HUES6 (cell line): ENCODE data around the gene MALL.
"Not testable (repeated sequence)": the region's sequence is repeated elsewhere in the genome, so short reads cannot be mapped to it uniquely, and the experiment has no call there.

ENCODE experiments used
- H3K27ac ChIP-seq: 2 replicates; pipeline ENCODE4 v1.7.0; 2013; ENCODE audit warnings: low read depth, mild to moderate bottlenecking, low read length, inconsistent platforms
- H3K27me3 ChIP-seq: 2 replicates; pipeline ENCODE4 v1.6.1; 2013; ENCODE audit warnings: low read length; ENCODE audit not compliant: control insufficient read depth, insufficient read depth
- H3K36me3 ChIP-seq: 2 replicates; pipeline ENCODE4 v1.6.1; 2013; ENCODE audit warnings: low read length; ENCODE audit not compliant: control insufficient read depth, insufficient read depth
- H3K4me1 ChIP-seq: 2 replicates; pipeline ENCODE4 v1.6.1; 2013; ENCODE audit warnings: low read length; ENCODE audit not compliant: control insufficient read depth, insufficient read depth
- H3K4me3 ChIP-seq: 2 replicates; pipeline ENCODE4 v1.5.1; 2013; ENCODE audit warnings: low read depth, low read length
- H3K9ac ChIP-seq: one replicate; pipeline ENCODE4 v1.6.1; 2013; ENCODE audit warnings: mild to moderate bottlenecking, low read length
- H3K9me3 ChIP-seq: 2 replicates; pipeline ENCODE4 v1.6.1; 2013; ENCODE audit warnings: low read depth, low read length; ENCODE audit not compliant: control insufficient read depth, insufficient read depth

The MALL gene

DNA sequence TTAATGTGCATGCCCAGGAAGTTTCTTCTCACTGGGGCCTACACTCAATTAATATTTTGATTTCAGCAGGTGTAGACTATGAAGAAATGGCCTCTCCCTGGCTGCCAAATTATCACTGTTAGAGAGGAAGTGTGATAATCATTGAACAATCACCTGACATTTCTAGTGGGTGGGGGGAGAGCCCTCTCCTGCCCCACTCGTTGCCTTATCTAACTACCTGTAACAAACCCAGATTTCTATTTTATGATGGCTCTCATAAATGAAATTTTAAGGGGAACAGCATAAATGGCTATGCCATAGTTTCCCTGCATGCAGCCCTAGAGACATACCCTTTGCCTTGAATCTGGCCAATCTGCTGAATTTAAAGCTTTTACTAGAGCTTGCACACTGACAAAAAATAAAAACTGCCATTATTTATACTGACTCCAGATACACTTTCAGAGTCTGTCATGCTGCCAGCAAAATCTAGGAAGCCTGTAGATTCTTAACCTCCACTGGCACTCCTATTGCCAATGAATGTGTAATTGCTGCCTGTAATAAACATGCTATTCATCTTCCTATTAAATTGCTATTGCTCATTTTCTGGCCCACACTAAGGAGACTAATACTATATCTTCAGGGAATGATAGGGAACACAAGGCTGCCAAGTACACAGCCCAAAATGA, 55.8 kb downstream of the MALL start:
- H3K9ac ChIP-seq, H3K27me3 ChIP-seq, H3K4me3 ChIP-seq, H3K36me3 ChIP-seq, H3K4me1 ChIP-seq, H3K9me3 ChIP-seq, H3K27ac ChIP-seq: not testable (repeated sequence)

DNA sequence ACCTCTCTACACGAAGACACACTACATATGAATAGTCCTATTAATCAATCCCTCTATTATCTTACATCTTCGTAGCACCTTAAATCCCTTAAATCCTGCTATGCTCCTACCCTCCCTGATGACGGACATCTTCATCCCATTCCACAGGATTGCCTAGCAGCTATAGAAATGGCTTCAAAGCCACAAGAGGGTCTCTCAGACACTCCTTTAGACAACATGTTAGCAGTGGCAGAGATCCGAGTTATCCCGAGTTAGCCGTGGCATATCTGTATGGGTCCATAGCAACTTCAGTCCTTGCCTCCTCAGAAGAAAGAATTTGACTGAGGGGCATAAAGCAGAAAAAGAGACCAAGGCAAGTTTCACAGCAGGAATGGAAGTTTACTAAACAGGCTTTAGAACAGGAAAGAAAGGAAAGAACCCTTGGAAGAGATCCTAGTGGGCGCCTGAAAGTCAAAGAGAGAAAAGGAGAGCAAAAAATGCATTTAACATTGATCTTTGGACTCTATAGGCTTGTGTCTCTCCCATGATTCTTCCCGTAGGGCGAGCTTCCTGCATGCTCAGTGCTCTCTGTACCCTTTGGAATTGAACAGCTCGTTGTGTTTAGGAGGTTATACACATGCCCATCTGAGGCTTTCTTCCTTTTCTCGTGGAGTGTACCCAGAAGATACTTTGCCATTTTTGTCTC, 56.5 kb downstream of the MALL start:
- not testable (repeated sequence) for H3K36me3 ChIP-seq, H3K4me1 ChIP-seq, H3K9me3 ChIP-seq, H3K27ac ChIP-seq, H3K9ac ChIP-seq, H3K27me3 ChIP-seq, H3K4me3 ChIP-seq

DNA sequence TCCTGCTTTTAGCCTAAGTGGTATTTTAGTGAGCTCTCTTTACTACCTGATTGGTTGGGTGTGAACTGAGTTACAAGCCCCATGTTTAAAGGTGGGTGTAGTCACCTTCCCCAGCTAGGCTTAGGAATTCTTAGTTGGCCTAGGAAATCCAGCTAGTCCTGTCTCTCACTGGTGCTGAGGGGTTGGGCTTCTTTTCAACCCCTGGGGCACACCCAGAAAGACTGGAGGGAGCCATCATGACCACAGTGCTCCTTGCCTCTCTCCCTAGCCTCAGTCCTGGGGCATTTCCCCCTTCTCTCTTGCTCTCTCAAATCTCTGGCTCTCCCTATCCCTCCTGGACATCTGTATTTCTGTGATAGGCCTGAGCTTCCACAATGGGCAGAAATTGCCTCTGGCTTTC, 57.6 kb downstream of the MALL start:
- not testable (repeated sequence) for H3K36me3 ChIP-seq, H3K9me3 ChIP-seq

DNA sequence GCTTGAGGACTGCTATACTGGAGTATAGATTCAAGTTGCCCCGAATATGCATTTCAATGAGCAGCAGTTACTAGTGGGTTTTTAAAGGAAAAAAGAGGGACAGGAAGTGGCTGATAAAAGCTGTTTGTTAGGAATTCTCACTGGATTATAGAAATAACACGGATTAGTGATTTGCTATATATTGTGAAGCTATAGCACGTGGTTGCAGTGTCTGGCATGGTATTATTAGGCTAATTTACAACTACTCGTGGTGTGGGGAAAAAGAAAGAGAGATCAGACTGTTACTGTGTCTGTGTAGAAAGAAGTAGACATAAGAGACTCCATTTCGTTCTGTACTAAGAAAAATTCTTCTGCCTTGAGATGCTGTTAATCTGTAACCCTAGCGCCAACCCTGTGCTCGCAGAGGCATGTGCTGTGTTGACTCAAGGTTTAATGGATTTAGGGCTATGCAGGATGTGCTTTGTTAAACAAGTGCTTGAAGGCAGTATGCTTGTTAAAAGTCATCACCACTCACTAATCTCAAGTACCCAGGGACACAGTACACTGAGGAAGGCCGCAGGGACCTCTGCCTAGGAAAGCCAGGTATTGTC, 59.7 kb downstream of the MALL start:
- H3K27ac ChIP-seq, H3K36me3 ChIP-seq, H3K27me3 ChIP-seq, H3K9ac ChIP-seq, H3K4me1 ChIP-seq, H3K9me3 ChIP-seq, H3K4me3 ChIP-seq: not testable (repeated sequence)

More for the DNA sequence above, 57.6 kb downstream of the MALL start:
- H3K9ac ChIP-seq, H3K27me3 ChIP-seq, H3K4me3 ChIP-seq, H3K27ac ChIP-seq, H3K4me1 ChIP-seq: not testable (repeated sequence)

DNA sequence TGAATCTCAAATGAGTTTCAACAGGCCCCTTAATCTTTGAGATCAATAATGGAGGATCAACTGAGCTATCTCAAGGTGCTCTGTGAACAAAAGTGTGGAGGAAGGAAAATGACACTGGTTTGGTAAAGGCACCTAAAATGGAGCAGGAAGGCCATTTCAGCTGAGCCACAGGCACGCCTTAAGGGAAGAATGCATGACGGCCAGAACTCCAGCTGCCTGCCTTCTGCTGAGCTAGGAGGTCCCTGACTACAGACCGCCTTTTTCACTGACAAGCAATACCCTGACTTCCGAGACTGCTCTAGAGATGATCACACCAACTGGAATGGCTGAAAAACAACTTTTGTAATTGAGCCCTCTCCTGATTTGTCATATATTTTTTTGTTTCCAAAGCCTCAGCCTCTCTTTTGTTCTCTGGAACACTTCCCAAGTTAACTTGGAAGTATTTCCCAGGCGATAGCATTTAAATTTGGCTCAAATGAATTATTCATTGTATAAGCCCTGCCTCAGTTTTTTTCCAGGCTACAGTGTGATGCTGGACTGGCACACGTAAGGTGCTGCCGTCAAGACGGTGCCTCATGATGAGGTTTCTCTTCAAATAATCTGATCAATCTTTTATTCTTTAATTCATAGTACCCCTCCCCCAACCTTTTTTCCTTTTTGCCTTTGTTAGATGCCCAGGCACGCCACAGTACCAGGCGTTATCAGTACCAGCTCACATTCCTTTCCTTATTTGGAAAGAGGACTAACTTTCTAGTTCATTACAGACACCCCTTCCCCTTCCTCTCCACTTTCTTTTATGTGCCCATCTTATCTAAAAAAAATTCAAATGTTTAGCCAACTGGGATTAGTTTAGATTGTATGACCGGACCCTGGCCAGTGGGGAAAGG, 60.9 kb downstream of the MALL start:
- not testable (repeated sequence) for H3K36me3 ChIP-seq, H3K4me3 ChIP-seq, H3K9me3 ChIP-seq, H3K27me3 ChIP-seq, H3K27ac ChIP-seq, H3K4me1 ChIP-seq
- peak overlapping the region; percentile 25 for H3K9ac ChIP-seq

DNA sequence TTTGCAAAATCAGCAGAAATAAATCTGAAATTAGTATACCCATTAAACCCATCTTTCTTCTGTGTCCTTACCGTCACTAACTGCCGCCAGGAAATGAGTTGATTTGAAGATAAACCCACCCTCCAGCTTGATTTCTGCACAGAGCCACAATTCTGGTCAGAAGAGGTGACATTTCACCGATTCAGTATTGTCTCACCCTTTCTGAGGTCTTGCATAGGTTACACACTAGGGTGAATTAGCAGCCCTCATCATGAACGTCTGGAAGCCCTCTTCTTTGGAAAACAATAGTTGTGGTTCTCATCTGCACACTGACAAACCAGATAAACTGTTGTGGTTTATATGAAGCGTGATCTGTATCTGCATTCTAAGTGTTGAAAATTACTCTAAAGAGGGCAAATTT, 61.9 kb downstream of the MALL start:
- H3K27ac ChIP-seq = not testable (repeated sequence)

DNA sequence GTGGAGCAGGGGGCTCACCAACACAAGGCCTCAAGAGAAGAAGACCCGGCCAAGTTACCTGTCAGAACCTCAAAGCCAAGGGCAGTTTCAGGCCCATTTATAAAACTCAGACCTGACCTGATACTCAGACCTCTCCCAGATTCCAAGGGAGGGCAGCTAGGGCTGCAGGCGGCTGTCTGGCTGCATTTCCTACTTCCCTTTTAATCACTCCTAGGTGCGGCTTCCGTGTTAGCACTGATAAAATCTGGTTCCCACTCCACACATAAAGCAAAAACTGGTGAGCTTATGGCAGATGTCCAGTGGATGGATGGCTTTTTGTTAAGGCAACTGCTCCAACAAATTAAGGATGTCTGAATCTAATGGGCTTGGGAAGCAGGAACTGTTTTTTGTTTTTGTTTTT, 63.5 kb downstream of the MALL start:
- not testable (repeated sequence) for H3K4me1 ChIP-seq, H3K27me3 ChIP-seq, H3K4me3 ChIP-seq, H3K9ac ChIP-seq, H3K36me3 ChIP-seq, H3K27ac ChIP-seq, H3K9me3 ChIP-seq

More for the DNA sequence above, 61.9 kb downstream of the MALL start:
- not testable (repeated sequence) for H3K36me3 ChIP-seq, H3K9ac ChIP-seq, H3K27me3 ChIP-seq, H3K4me1 ChIP-seq, H3K9me3 ChIP-seq, H3K4me3 ChIP-seq

DNA sequence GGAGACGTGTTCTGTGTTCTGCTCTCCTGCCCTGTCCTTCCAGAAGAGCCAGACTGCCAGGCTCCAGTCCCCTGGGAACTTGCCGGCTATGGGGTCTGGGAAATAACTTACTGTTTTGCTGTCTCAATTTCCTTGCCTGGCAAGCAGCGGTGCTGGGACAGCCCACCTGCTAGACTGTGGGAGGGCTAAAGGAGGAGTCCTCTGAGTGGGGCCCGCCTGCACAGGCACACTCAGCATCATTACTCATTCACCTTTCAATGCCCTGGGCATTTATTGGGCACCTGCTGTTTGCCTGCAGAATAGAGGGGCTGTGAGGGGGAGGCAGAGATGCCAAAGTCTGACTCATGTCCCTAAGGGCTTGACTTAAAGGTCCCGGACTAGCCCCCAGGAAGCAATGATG, 65.4 kb downstream of the MALL start:
- H3K4me1 ChIP-seq, H3K4me3 ChIP-seq, H3K9me3 ChIP-seq, H3K9ac ChIP-seq, H3K27ac ChIP-seq, H3K27me3 ChIP-seq, H3K36me3 ChIP-seq: not testable (repeated sequence)

DNA sequence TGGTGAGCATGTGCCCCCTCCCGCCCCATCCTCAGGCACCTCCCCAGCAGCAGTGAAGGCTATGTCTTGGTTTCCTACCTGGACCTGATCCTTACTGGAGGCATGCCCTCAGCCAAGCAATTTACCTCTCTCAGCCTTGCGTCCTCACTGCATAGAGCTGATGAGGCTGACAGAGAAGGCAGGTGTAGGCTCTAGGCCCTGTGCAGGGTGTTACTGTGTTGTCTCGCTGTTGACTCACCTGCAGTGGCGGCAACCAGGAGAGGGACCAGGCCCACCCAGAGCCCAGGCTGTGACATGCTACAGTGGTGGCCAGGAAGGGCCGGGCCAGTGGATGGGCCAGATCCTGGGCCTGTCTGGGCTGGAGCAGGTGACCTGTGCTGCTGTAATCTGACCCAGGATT, 65.9 kb downstream of the MALL start:
- not testable (repeated sequence) for H3K9ac ChIP-seq, H3K4me1 ChIP-seq, H3K27me3 ChIP-seq, H3K9me3 ChIP-seq, H3K36me3 ChIP-seq, H3K4me3 ChIP-seq, H3K27ac ChIP-seq

DNA sequence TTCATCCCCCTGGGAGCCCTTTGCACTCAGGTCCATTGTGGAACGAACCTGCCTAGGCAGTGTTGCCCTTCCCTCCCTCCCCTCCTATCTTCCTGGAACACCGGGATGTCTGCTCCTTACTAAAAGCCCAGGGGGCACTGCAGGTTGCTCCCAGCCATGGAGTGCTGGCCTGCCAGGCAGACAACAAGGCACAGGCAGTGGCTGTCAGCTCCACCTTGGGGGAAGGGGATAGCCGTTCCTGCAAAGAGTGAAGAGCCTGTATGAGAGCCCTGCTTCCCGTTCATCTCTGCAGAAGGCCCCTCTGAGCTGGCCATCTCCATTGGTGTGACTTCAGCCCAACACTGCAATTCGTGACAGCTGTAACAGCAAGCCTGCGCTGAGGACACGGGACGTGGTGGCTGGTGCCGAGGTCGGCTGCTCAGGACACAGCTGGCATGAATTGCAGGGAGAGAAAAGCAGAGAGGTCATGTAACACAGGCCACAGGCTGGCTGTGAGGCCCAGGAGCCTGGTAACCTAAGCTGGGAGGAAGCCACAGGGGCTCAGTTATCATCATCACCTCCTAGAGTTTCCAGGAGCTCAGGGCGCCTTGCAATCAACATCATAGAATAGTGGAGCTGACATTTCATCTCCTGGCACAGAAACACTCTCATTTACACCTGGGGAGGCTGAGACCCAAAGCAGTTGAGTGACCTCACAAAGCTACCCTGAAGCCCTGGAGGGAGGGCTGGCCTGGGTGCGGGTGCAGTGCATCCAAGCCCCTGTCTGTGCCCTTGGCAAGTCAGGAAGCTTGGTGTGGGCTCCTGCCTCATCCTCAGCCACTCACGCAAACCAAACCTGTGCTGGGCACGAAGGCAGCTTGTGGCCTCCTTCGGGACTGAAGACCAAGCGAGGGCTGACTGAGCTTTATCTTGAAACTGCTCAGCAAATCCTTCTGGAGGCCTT, 67.1 kb downstream of the MALL start:
- H3K27ac ChIP-seq, H3K4me3 ChIP-seq, H3K4me1 ChIP-seq, H3K9ac ChIP-seq, H3K36me3 ChIP-seq, H3K9me3 ChIP-seq, H3K27me3 ChIP-seq: not testable (repeated sequence)
